PFSK-1 (cell line): Measurements from ENCODE around the gene ASCL3.

Source experiments
- POLR2AphosphoS5 ChIP-seq: IDR thresholded peaks from 2 replicates; pipeline ENCODE4 v1.6.1; 2012; ENCODE audit warnings: low read depth, mild to moderate bottlenecking, control low read depth, low read length, moderate library complexity
- SIN3A ChIP-seq: IDR thresholded peaks from 2 replicates; pipeline ENCODE4 v1.6.1; 2012; ENCODE audit warnings: mild to moderate bottlenecking, low read length, moderate library complexity, borderline replicate concordance; ENCODE audit not compliant: insufficient read depth

GRCh38 chr11:8914661-8915018, 28.2 kb downstream of the ASCL3 start:
- TF ChIP-seq POLR2AphosphoS5 (no peak), SIN3A (no peak)
